GM10248 (cell line): ENCODE measurements around the gene FRMD5.
"Not testable (repeated sequence)": the region's sequence is repeated elsewhere in the genome, so short reads cannot be mapped to it uniquely, and the experiment has no call there.

Experiments
- CTCF ChIA-PET: fragments of 300-600 bp; sonication (Branson Sonifier 250); formaldehyde crosslinking; extraction: SDS; loops from one replicate; lab custom pipeline; 2021; ENCODE audit warnings: antibody characterized with exemption; lab: Yijun Ruan, JAX
- POLR2A ChIA-PET: fragments of 350-650 bp; sonication (Branson Sonifier 250); formaldehyde crosslinking; extraction: SDS; loops from one replicate; lab custom pipeline; 2020; ENCODE audit warnings: antibody characterized with exemption; lab: Yijun Ruan, JAX
- DNase-seq: peaks from one replicate; pipeline ENCODE4 v3.0.0; 2012; ENCODE audit errors: extremely low spot score
- TF ChIP-seq, protein P1 (sequence below): IDR thresholded peaks from 2 replicates; pipeline ENCODE4 v1.5.1; 2012; ENCODE audit warnings: mild to moderate bottlenecking, low read depth; ENCODE audit errors: extremely low read depth, missing control alignments, control extremely low read depth

FRMD5 gene

DNA sequence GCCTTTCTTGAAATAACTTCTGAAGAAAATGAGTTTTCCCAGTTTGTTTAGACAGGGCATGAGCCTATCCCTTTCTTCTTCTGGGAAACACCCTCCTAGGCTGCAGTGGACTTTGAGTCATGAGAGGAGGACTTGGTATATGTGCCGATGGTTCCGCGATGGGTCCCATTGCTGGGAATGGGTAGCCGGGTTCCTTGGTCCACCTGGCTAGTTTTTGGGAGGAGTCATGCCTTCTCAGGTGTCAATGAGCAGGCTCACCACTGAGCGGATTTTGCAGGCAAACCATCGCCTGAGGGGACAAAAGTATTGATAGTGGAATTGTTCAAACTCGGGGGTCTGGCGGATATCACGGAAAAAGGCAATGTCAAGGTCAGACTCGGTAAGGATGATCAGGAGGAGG lies 321.4 kb downstream of the FRMD5 start:
- CTCF ChIA-PET: no interaction called here

DNA sequence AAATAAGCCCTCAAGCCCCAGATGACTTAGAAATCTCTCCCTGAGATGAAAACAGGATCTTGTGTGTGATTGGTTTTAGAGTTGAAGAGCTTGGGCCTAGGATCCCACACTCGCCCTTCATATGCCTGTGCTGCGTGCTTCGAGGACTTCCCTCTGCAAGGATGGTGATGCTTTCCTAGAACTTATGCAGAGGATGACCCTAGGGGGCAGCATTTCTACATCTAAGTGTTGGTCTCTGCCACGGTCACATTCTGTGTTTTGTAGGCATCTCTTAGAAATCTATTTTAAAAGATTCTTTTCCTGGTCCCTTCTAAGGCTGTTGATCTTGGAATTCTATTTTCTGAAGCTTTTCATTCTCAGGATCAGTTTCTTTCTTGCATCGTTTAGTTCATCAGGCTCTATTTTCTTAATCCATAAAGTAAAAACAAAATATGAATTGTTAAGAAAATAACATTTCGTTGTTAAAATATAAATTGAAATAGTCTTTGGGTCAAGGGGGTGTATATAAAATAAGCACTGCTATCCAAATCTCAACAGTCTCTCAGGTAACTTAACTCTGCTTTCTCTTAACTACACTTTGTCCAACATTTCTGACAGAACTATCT lies 322.6 kb downstream of the FRMD5 start:
- CTCF ChIA-PET: interaction anchor here (0.6 to 1.6 kb wide), 6 partner anchors 9 to 19 kb away, joined by 3 to 5 read pairs (median 4); no protein-coding TSS in a partner anchor
- TF ChIP-seq, protein P1, sequence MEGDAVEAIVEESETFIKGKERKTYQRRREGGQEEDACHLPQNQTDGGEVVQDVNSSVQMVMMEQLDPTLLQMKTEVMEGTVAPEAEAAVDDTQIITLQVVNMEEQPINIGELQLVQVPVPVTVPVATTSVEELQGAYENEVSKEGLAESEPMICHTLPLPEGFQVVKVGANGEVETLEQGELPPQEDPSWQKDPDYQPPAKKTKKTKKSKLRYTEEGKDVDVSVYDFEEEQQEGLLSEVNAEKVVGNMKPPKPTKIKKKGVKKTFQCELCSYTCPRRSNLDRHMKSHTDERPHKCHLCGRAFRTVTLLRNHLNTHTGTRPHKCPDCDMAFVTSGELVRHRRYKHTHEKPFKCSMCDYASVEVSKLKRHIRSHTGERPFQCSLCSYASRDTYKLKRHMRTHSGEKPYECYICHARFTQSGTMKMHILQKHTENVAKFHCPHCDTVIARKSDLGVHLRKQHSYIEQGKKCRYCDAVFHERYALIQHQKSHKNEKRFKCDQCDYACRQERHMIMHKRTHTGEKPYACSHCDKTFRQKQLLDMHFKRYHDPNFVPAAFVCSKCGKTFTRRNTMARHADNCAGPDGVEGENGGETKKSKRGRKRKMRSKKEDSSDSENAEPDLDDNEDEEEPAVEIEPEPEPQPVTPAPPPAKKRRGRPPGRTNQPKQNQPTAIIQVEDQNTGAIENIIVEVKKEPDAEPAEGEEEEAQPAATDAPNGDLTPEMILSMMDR: peak; percentile 18
- POLR2A ChIA-PET: no interaction called here
- DNase-seq: peak; percentile 32

More for the DNA sequence above, 321.4 kb downstream of the FRMD5 start:
- POLR2A ChIA-PET: no interaction called here
- TF ChIP-seq, protein P1: no peak
- DNase-seq: no peak

DNA sequence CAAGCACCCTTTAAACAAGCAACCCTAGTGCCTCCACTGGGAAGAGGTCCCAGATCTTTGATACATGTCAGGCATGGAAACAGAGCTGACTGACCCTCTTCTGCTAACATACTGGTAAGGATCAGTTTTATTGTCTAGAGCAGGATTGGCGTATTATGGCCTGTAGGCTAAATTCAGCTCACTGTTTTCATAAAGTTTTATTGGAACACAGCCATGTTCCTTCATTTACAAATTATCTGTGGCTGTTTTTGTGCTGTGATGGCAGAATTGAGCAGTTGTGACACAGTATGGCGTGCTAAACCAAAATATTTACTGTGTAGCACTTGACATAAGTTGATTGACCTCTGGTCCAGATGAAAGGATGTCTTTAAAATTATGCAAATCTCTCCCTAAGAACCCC lies 323.2 kb downstream of the FRMD5 start:
- POLR2A ChIA-PET: no interaction called here
- CTCF ChIA-PET: interaction anchor here (1.3 to 1.6 kb wide), 2 partner anchors 10 to 19 kb away, joined by 5 read pairs; no protein-coding TSS in a partner anchor
- TF ChIP-seq, protein P1: no peak
- DNase-seq: no peak

DNA sequence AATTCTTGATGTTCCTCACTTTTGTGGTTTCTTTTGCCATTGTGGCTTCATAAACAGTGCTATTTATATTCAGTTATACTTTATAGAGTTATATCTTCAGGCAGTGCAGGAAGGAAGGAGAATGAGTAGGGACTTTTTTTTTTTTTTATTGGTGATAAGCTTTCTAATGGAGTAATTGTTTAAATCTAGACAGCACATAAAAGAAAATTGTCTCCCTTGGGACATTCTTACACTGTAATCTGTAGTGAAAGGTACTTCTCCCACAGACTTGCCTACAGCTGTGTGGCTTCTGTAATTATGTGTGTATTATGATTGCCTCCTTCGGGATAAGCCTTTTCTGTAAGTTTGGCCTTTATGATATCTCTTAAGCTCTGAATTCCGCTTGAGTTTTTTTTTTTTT lies 326.7 kb downstream of the FRMD5 start:
- ChIA-PET POLR2A (no interaction called here), CTCF (interaction anchor here (1.0 to 1.2 kb wide), 5 partner anchors 10 to 165 kb away, joined by 3 read pairs; no protein-coding TSS in a partner anchor)
- DNase-seq: no peak
- TF ChIP-seq, protein P1: no peak

DNA sequence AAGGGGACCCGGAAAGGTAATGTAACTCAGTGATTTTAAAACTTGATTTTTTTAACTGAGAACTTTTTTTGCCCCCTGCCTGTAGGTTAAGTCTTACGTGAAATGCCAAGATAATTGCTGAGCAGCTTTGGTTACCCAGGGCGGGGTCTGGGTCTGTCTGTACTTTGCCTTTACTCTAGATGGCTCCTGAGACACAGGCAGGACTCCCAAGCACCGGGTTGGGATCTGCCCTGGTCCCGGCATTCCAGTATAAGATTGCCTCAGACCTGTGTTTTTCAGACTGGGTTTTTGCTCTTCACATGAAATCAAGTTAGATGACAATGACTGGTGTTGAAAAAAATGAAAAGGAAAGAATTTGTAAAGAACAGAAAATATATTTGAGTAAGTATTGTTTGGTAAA lies 328.0 kb downstream of the FRMD5 start:
- ChIA-PET POLR2A (no interaction called here), CTCF (interaction anchor here (0.9 to 1.2 kb wide), 2 partner anchors 9 to 37 kb away, joined by 3 read pairs; no protein-coding TSS in a partner anchor)
- DNase-seq: no peak
- TF ChIP-seq, protein P1: no peak

DNA sequence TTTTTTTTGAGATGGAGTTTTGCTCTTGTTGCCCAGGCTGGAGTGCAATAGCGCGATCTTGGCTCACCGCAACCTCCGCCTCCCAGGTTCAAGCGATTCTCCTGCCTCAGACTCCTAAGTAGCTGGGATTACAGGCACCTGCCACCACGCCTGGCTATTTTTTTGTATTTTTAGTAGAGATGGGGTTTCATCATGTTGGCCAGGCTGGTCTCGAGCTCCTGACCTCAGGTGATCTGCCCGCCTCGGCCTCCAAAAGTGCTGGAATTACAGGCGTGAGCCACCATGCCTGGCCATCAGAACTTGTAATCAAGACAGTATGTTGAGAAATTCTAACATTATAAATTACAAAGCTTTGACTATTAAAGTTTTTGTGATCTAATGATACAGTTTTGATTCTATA lies 328.4 kb downstream of the FRMD5 start:
- POLR2A ChIA-PET, DNase-seq: not testable (repeated sequence)
- CTCF ChIA-PET: interaction anchor here (0.9 kb wide), 1 partner anchor 10 kb away, joined by 3 read pairs; no protein-coding TSS in a partner anchor

DNA sequence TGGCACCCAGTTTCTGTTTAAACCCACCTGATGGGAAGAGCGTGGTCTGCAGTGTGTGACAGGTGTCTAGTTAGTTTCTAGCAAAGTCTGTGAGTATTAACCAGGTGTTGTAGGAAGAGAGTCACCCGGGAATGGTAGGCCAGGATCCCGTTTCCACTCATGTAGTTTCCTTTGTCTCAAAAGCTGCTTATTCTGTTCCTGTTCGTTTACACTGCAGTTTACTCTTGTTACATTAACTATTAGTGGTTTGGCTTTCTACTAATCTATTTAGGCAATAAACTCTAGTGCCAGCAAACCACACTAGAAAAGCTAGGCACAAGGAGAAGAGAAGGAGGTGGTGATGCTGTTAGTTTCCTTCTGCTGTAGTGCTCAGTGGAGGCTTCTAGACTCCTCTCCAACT lies 335.5 kb downstream of the FRMD5 start:
- TF ChIP-seq, protein P1: no peak
- CTCF ChIA-PET: interaction anchor here (1.0 to 1.2 kb wide), 2 partner anchors 13 to 23 kb away, joined by 3 read pairs; no protein-coding TSS in a partner anchor
- POLR2A ChIA-PET: no interaction called here
- no peak for DNase-seq
